H1 (cell line): ENCODE measurements around the gene OBSCN. TPM values are rescaled to one million over a fixed set of nuclear protein-coding genes. Genes with fewer than 3 reads are reported as not detected.

Experiments
- CHD1 ChIP-seq: IDR thresholded peaks from 2 replicates; pipeline ENCODE4 v1.6.1; 2012; ENCODE audit warnings: low read depth, low read length, improper control_type of control experiment
- CTBP2 ChIP-seq: IDR thresholded peaks from 2 replicates; pipeline ENCODE4 v1.7.0; 2011; ENCODE audit warnings: borderline replicate concordance, mild to moderate bottlenecking, moderate library complexity, mixed read lengths, low read length; ENCODE audit not compliant: insufficient read depth, insufficient read length
- EP300 ChIP-seq, 2 experiments: IDR thresholded peaks; 1 replicate in 1 of 2; 2 replicates in 1 of 2; pipeline ENCODE4 v1.6.1; 2011 to 2012; ENCODE audit warnings: low read depth in 2 of 2, low read length in 2 of 2, mild to moderate bottlenecking in 2 of 2, borderline replicate concordance in 1 of 2, inconsistent platforms in 1 of 2, moderate library complexity in 1 of 2
- EZH2 ChIP-seq: fragments of 200-600 bp; sonication (generic); IDR thresholded peaks from 2 replicates; pipeline ENCODE4 v1.7.1; 2012; ENCODE audit warnings: low read depth, mild to moderate bottlenecking, moderate library complexity, low read length, inconsistent platforms; ENCODE audit not compliant: severe bottlenecking
- POLR2A ChIP-seq, 2 experiments: IDR thresholded peaks; 1 replicate in 1 of 2; 2 replicates in 1 of 2; pipeline ENCODE4 v1.6.1; 2011; ENCODE audit warnings: low read depth in 2 of 2, low read length in 2 of 2, mild to moderate bottlenecking in 2 of 2; ENCODE audit errors: control extremely low read depth in 1 of 2
- YY1 ChIP-seq: IDR thresholded peaks from 2 replicates; pipeline ENCODE4 v1.6.1; 2011; ENCODE audit warnings: low read depth, mild to moderate bottlenecking, low read length
- polyA plus RNA-seq, 7 experiments: library from polyadenylated mRNA; depleted of rRNA in 3 of 7; stranded (reverse) in 5 of 7; unstranded in 2 of 7; fragments of >200 nt in 5 of 7; fragments of 200-250 nt in 2 of 7; gene quantifications; 1 replicate in 5 of 7; 2 replicates in 1 of 7; 4 replicates in 1 of 7; pipeline versions ENCODE4 v1.2.1 to v1.2.3, GENCODE V29; 2011 to 2013; ENCODE audit warnings: missing spikeins in 2 of 7, mixed read lengths in 2 of 7
- total RNA-seq: library from RNA; stranded (reverse); fragmentation: NEBNext Ultra II Directional; extraction: Animal tissue kit (Norgen Biotek cat#: 25700); gene quantifications from 2 replicates; pipeline ENCODE4 v1.2.1, GENCODE V29; 2021
- TF ChIP-seq, protein P1 (sequence below): fragments of 300-600 bp; sonication (generic); IDR thresholded peaks from 2 replicates; pipeline ENCODE4 v1.7.1; 2012; ENCODE audit warnings: low read length, moderate library complexity, mild to moderate bottlenecking, inconsistent platforms; ENCODE audit not compliant: insufficient replicate concordance
- TF ChIP-seq, protein P2 (sequence below): IDR thresholded peaks from 2 replicates; pipeline ENCODE4 v1.6.1; 2012; ENCODE audit warnings: inconsistent platforms

OBSCN gene
- total and polyA plus RNA-seq, 2 of the 8 experiments (the other 6 are each of a cell fraction or from before 2014, with no cell fraction given), result 7.5 to 28.4 TPM

GRCh38 chr1:228318823-228319241 is 111.0 kb downstream of the OBSCN start (continued):
- TF ChIP-seq, protein P1, sequence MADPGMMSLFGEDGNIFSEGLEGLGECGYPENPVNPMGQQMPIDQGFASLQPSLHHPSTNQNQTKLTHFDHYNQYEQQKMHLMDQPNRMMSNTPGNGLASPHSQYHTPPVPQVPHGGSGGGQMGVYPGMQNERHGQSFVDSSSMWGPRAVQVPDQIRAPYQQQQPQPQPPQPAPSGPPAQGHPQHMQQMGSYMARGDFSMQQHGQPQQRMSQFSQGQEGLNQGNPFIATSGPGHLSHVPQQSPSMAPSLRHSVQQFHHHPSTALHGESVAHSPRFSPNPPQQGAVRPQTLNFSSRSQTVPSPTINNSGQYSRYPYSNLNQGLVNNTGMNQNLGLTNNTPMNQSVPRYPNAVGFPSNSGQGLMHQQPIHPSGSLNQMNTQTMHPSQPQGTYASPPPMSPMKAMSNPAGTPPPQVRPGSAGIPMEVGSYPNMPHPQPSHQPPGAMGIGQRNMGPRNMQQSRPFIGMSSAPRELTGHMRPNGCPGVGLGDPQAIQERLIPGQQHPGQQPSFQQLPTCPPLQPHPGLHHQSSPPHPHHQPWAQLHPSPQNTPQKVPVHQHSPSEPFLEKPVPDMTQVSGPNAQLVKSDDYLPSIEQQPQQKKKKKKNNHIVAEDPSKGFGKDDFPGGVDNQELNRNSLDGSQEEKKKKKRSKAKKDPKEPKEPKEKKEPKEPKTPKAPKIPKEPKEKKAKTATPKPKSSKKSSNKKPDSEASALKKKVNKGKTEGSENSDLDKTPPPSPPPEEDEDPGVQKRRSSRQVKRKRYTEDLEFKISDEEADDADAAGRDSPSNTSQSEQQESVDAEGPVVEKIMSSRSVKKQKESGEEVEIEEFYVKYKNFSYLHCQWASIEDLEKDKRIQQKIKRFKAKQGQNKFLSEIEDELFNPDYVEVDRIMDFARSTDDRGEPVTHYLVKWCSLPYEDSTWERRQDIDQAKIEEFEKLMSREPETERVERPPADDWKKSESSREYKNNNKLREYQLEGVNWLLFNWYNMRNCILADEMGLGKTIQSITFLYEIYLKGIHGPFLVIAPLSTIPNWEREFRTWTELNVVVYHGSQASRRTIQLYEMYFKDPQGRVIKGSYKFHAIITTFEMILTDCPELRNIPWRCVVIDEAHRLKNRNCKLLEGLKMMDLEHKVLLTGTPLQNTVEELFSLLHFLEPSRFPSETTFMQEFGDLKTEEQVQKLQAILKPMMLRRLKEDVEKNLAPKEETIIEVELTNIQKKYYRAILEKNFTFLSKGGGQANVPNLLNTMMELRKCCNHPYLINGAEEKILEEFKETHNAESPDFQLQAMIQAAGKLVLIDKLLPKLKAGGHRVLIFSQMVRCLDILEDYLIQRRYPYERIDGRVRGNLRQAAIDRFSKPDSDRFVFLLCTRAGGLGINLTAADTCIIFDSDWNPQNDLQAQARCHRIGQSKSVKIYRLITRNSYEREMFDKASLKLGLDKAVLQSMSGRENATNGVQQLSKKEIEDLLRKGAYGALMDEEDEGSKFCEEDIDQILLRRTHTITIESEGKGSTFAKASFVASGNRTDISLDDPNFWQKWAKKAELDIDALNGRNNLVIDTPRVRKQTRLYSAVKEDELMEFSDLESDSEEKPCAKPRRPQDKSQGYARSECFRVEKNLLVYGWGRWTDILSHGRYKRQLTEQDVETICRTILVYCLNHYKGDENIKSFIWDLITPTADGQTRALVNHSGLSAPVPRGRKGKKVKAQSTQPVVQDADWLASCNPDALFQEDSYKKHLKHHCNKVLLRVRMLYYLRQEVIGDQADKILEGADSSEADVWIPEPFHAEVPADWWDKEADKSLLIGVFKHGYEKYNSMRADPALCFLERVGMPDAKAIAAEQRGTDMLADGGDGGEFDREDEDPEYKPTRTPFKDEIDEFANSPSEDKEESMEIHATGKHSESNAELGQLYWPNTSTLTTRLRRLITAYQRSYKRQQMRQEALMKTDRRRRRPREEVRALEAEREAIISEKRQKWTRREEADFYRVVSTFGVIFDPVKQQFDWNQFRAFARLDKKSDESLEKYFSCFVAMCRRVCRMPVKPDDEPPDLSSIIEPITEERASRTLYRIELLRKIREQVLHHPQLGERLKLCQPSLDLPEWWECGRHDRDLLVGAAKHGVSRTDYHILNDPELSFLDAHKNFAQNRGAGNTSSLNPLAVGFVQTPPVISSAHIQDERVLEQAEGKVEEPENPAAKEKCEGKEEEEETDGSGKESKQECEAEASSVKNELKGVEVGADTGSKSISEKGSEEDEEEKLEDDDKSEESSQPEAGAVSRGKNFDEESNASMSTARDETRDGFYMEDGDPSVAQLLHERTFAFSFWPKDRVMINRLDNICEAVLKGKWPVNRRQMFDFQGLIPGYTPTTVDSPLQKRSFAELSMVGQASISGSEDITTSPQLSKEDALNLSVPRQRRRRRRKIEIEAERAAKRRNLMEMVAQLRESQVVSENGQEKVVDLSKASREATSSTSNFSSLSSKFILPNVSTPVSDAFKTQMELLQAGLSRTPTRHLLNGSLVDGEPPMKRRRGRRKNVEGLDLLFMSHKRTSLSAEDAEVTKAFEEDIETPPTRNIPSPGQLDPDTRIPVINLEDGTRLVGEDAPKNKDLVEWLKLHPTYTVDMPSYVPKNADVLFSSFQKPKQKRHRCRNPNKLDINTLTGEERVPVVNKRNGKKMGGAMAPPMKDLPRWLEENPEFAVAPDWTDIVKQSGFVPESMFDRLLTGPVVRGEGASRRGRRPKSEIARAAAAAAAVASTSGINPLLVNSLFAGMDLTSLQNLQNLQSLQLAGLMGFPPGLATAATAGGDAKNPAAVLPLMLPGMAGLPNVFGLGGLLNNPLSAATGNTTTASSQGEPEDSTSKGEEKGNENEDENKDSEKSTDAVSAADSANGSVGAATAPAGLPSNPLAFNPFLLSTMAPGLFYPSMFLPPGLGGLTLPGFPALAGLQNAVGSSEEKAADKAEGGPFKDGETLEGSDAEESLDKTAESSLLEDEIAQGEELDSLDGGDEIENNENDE, result no peak
- no peak for TF ChIP-seq EP300 (IDR thresholded peaks at IDR 0.05; ENCODE audit: borderline replicate concordance in 1 of 2, low read depth in 2 of 2, low read length in 2 of 2)
- TF ChIP-seq POLR2A (IDR thresholded peaks at IDR 0.05; ENCODE audit: control extremely low read depth in 1 of 2, low read depth in 2 of 2, low read length in 2 of 2), result no peak
- TF ChIP-seq YY1, result no peak
- no peak for TF ChIP-seq CTBP2
- TF ChIP-seq, protein P2, sequence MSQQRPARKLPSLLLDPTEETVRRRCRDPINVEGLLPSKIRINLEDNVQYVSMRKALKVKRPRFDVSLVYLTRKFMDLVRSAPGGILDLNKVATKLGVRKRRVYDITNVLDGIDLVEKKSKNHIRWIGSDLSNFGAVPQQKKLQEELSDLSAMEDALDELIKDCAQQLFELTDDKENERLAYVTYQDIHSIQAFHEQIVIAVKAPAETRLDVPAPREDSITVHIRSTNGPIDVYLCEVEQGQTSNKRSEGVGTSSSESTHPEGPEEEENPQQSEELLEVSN, result no peak
- TF ChIP-seq EZH2, result no peak
- no peak for TF ChIP-seq CHD1
